H1 (cell line): ENCODE measurements around the gene ADH1A. TPM values are rescaled to one million over a fixed set of nuclear protein-coding genes. Genes with fewer than 3 reads are reported as not detected.

Source experiments
- SRF ChIP-seq: IDR thresholded peaks from 2 replicates; pipeline ENCODE4 v1.6.1; 2011; ENCODE audit warnings: mild to moderate bottlenecking, low read depth, low read length, moderate library complexity
- polyA plus RNA-seq, 7 experiments: library from polyadenylated mRNA; depleted of rRNA in 3 of 7; stranded (reverse) in 5 of 7; unstranded in 2 of 7; fragments of >200 nt in 5 of 7; fragments of 200-250 nt in 2 of 7; gene quantifications; 1 replicate in 5 of 7; 2 replicates in 1 of 7; 4 replicates in 1 of 7; pipeline versions ENCODE4 v1.2.1 to v1.2.3, GENCODE V29; 2011 to 2013; ENCODE audit warnings: missing spikeins in 2 of 7, mixed read lengths in 2 of 7
- total RNA-seq: library from RNA; stranded (reverse); fragmentation: NEBNext Ultra II Directional; extraction: Animal tissue kit (Norgen Biotek cat#: 25700); gene quantifications from 2 replicates; pipeline ENCODE4 v1.2.1, GENCODE V29; 2021

The ADH1A gene
- total and polyA plus RNA-seq, 2 of the 8 experiments (the other 6 are each of a cell fraction or from before 2014, with no cell fraction given): not detected

GRCh38 chr4:99248714-99249113 lies 42.1 kb downstream of the ADH1A start (continued):
- no peak for TF ChIP-seq SRF
